SK-N-SH treated with all-trans-retinoic acid at 6 μM for 48 hours (cell line): ENCODE measurements around the gene OR4E1.

Experiments
- ARNTL ChIP-seq: fragments of 450-650 bp; formaldehyde crosslinking; IDR thresholded peaks from 2 replicates; pipeline ENCODE4 v1.5.0; 2020; ENCODE audit warnings: low read depth, mild to moderate bottlenecking, moderate library complexity, borderline replicate concordance
- CREB5 ChIP-seq: fragments of 250-450 bp; sonication (Bioruptor Pico); IDR thresholded peaks from 2 replicates; pipeline ENCODE4 v1.5.1; 2020; ENCODE audit warnings: low read depth, mild to moderate bottlenecking, moderate library complexity
- PATZ1 ChIP-seq: fragments of 250-450 bp; sonication (Bioruptor Pico); IDR thresholded peaks from 2 replicates; pipeline ENCODE4 v1.8.0; 2020; ENCODE audit warnings: mild to moderate bottlenecking, moderate library complexity, borderline replicate concordance
- TCF4 ChIP-seq: fragments of 250-450 bp; sonication (Bioruptor Pico); IDR thresholded peaks from 2 replicates; pipeline ENCODE4 v1.8.0; 2021; ENCODE audit warnings: mild to moderate bottlenecking, moderate library complexity, borderline replicate concordance
- TOX ChIP-seq: fragments of 250-450 bp; sonication (Bioruptor Pico); IDR thresholded peaks from 2 replicates; pipeline ENCODE4 v1.8.0; 2021; ENCODE audit warnings: mild to moderate bottlenecking, moderate library complexity, borderline replicate concordance
- TSHZ2 ChIP-seq: fragments of 250-450 bp; sonication (Bioruptor Pico); IDR thresholded peaks from 2 replicates; pipeline ENCODE4 v1.5.0; 2020; ENCODE audit warnings: mild to moderate bottlenecking, moderate library complexity
- ZFP30 ChIP-seq: fragments of 450-650 bp; formaldehyde crosslinking; IDR thresholded peaks from 2 replicates; pipeline ENCODE4 v1.5.0; 2022; ENCODE audit warnings: mild to moderate bottlenecking, moderate library complexity

- TF ChIP-seq ARNTL (no peak), ZFP30 (CRISPR knock-in tag) (no peak), CREB5 (CRISPR knock-in tag) (no peak), PATZ1 (CRISPR knock-in tag) (no peak), TSHZ2 (CRISPR knock-in tag) (no peak), TOX (CRISPR knock-in tag) (no peak), TCF4 (CRISPR knock-in tag) (no peak)
Measured at GRCh38 chr14:21699551-21699950, 25.9 kb upstream of the OR4E1 start.
